Measurements from ENCODE around the gene C1QTNF5. TPM values are rescaled to one million over a fixed set of nuclear protein-coding genes. Genes with fewer than 3 reads are reported as not detected.

C1QTNF5 gene
- total and polyA plus RNA-seq, 5 donors from 2014 or later, result not detected

DNA sequence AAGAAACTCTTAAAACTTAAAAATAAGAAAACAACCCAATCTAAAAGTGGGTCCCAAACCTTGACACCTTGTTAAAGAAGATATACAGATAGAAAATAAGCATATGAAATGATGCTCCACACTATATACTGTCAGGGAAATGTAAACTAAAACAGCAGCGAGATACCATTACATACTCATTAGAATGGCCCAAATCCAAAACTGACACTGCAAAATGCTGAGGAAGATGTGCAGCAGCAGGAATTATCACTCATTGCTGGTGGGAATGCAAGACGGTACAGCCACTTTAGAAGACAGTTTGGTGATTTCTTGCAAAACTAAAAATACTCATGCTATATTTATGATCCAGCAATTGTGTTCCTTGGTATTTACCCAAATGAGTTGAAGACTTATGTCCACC, 11.4 kb downstream of the C1QTNF5 start:
- no peak for DNase-seq
- H3K27ac Mint-ChIP-seq, result no peak overlapping the region
- Histone ChIP-seq H3K27me3 (ENCODE audit: control insufficient read depth, insufficient read depth, low read length) (peaks cover 4% of the 10 kb centered on the region), H3K9me3 (ENCODE audit: control insufficient read depth in 2 of 2, low read length in 2 of 2) (no peaks in the 10 kb centered on the region), H3K27ac (ENCODE audit: insufficient read depth, low read length, poor library complexity, severe bottlenecking) (no peak overlapping the region), H3K36me3 (ENCODE audit: control insufficient read depth, insufficient read depth, low read length) (no peaks in the 10 kb centered on the region), H3K4me1 (ENCODE audit: control insufficient read depth, insufficient read depth, low read length, poor library complexity, severe bottlenecking) (peaks cover 6% of the 10 kb centered on the region), H3K4me3 (ENCODE audit: low read depth, low read length) (no peak overlapping the region)
- H3K36me3 Mint-ChIP-seq, result no peaks in the 10 kb centered on the region
- ATAC-seq (ENCODE audit: low read depth in 2 of 2), result no peak
- H3K4me3 Mint-ChIP-seq, result peak overlapping the region in 1 of 4 donors; percentile 2
- H3K9me3 Mint-ChIP-seq, result no peaks in the 10 kb centered on the region
- H3K27me3 Mint-ChIP-seq, result peaks cover 32% of the 10 kb centered on the region
- peaks cover 4 to 14% (median 7%) of the 10 kb centered on the region in 4 donors for H3K4me1 Mint-ChIP-seq

- Mint-ChIP-seq H3K9me3 (no peaks in the 10 kb centered on the region), H3K27ac (no peak overlapping the region), H3K36me3 (no peaks in the 10 kb centered on the region), H3K4me3 (peak overlapping the region in 2 of 4 donors; percentile 60 to 72), H3K4me1 (peaks cover 5 to 22% (median 12%) of the 10 kb centered on the region in 4 donors), H3K27me3 (peaks cover 7% of the 10 kb centered on the region)
- DNase-seq (no peak), ATAC-seq (ENCODE audit: low read depth in 2 of 2) (no peak)
- H3K4me3 ChIP-seq (ENCODE audit: low read depth, low read length), result no peak overlapping the region
- H3K27me3 ChIP-seq (ENCODE audit: control insufficient read depth, insufficient read depth, low read length), result no peaks in the 10 kb centered on the region
- H3K27ac ChIP-seq (ENCODE audit: insufficient read depth, low read length, poor library complexity, severe bottlenecking), result no peak overlapping the region
- H3K36me3 ChIP-seq (ENCODE audit: control insufficient read depth, insufficient read depth, low read length), result no peaks in the 10 kb centered on the region
- no peaks in the 10 kb centered on the region for H3K9me3 ChIP-seq (ENCODE audit: control insufficient read depth in 2 of 2, low read length in 2 of 2)
- peaks cover 19% of the 10 kb centered on the region for H3K4me1 ChIP-seq (ENCODE audit: control insufficient read depth, insufficient read depth, low read length, poor library complexity, severe bottlenecking)
These were observed 16.5 kb downstream of the C1QTNF5 start for GRCh38 chr11:119324189-119324588.

GRCh38 chr11:119323532-119324033, 17.1 kb downstream of the C1QTNF5 start:
- peak in 1 of 2 donors; percentile 44 for ATAC-seq (ENCODE audit: low read depth in 2 of 2)
- H3K36me3 Mint-ChIP-seq, result no peaks in the 10 kb centered on the region
- Histone ChIP-seq H3K4me1 (ENCODE audit: control insufficient read depth, insufficient read depth, low read length, poor library complexity, severe bottlenecking) (peaks cover 25% of the 10 kb centered on the region), H3K36me3 (ENCODE audit: control insufficient read depth, insufficient read depth, low read length) (no peaks in the 10 kb centered on the region), H3K9me3 (ENCODE audit: control insufficient read depth in 2 of 2, low read length in 2 of 2) (no peaks in the 10 kb centered on the region), H3K27ac (ENCODE audit: insufficient read depth, low read length, poor library complexity, severe bottlenecking) (no peak overlapping the region), H3K4me3 (ENCODE audit: low read depth, low read length) (no peak overlapping the region), H3K27me3 (ENCODE audit: control insufficient read depth, insufficient read depth, low read length) (no peaks in the 10 kb centered on the region)
- peaks cover 5 to 27% (median 15%) of the 10 kb centered on the region in 4 donors for H3K4me1 Mint-ChIP-seq
- DNase-seq, result peak; percentile 65 to 74 (median 71)
- H3K27ac Mint-ChIP-seq, result peak overlapping the region in 1 of 3 donors; percentile 24
- peaks cover 10% of the 10 kb centered on the region for H3K27me3 Mint-ChIP-seq
- H3K4me3 Mint-ChIP-seq, result peak overlapping the region in 3 of 4 donors; percentile 43 to 87 (median 63)
- no peaks in the 10 kb centered on the region for H3K9me3 Mint-ChIP-seq

- H3K36me3 ChIP-seq (ENCODE audit: control insufficient read depth, insufficient read depth, low read length), result no peaks in the 10 kb centered on the region
- peaks cover 31% of the 10 kb centered on the region for H3K4me1 ChIP-seq (ENCODE audit: control insufficient read depth, insufficient read depth, low read length, poor library complexity, severe bottlenecking)
- ATAC-seq (ENCODE audit: low read depth in 2 of 2), result no peak
- Mint-ChIP-seq H3K27ac (no peak overlapping the region), H3K4me3 (peak overlapping the region in 2 of 4 donors; percentile 53 to 87), H3K9me3 (no peaks in the 10 kb centered on the region), H3K36me3 (no peaks in the 10 kb centered on the region), H3K4me1 (peaks cover 5 to 30% (median 16%) of the 10 kb centered on the region in 4 donors), H3K27me3 (peaks cover 13% of the 10 kb centered on the region)
- no peak overlapping the region for H3K4me3 ChIP-seq (ENCODE audit: low read depth, low read length)
- H3K27me3 ChIP-seq (ENCODE audit: control insufficient read depth, insufficient read depth, low read length), result no peaks in the 10 kb centered on the region
- H3K27ac ChIP-seq (ENCODE audit: insufficient read depth, low read length, poor library complexity, severe bottlenecking), result no peak overlapping the region
- DNase-seq, result no peak
- H3K9me3 ChIP-seq (ENCODE audit: control insufficient read depth in 2 of 2, low read length in 2 of 2), result no peaks in the 10 kb centered on the region
These were observed 17.7 kb downstream of the C1QTNF5 start for GRCh38 chr11:119322921-119323531.

- Histone ChIP-seq H3K4me3 (ENCODE audit: low read depth, low read length) (no peak overlapping the region), H3K9me3 (ENCODE audit: control insufficient read depth in 2 of 2, low read length in 2 of 2) (no peaks in the 10 kb centered on the region), H3K4me1 (ENCODE audit: control insufficient read depth, insufficient read depth, low read length, poor library complexity, severe bottlenecking) (peaks cover 34% of the 10 kb centered on the region), H3K27ac (ENCODE audit: insufficient read depth, low read length, poor library complexity, severe bottlenecking) (no peak overlapping the region), H3K27me3 (ENCODE audit: control insufficient read depth, insufficient read depth, low read length) (no peaks in the 10 kb centered on the region), H3K36me3 (ENCODE audit: control insufficient read depth, insufficient read depth, low read length) (no peaks in the 10 kb centered on the region)
- no peaks in the 10 kb centered on the region for H3K9me3 Mint-ChIP-seq
- peaks cover 5 to 32% (median 16%) of the 10 kb centered on the region in 4 donors for H3K4me1 Mint-ChIP-seq
- ATAC-seq (ENCODE audit: low read depth in 2 of 2), result no peak
- H3K36me3 Mint-ChIP-seq, result no peaks in the 10 kb centered on the region
- peaks cover 17% of the 10 kb centered on the region for H3K27me3 Mint-ChIP-seq
- no peak overlapping the region for H3K27ac Mint-ChIP-seq
- no peak for DNase-seq
- peak overlapping the region in 3 of 4 donors; percentile 53 to 85 (median 74) for H3K4me3 Mint-ChIP-seq
These were observed 18.3 kb downstream of the C1QTNF5 start for GRCh38 chr11:119322360-119322739.

GRCh38 chr11:119320776-119321524, 19.7 kb downstream of the C1QTNF5 start:
- Mint-ChIP-seq H3K36me3 (no peaks in the 10 kb centered on the region), H3K27ac (peak overlapping the region; percentile 10 to 83 (median 69)), H3K4me3 (peak overlapping the region; percentile 85 to 95 (median 87)), H3K9me3 (no peaks in the 10 kb centered on the region), H3K27me3 (peaks cover 18% of the 10 kb centered on the region), H3K4me1 (peaks cover 5 to 35% (median 16%) of the 10 kb centered on the region in 4 donors)
- Histone ChIP-seq H3K9me3 (ENCODE audit: control insufficient read depth in 2 of 2, low read length in 2 of 2) (no peaks in the 10 kb centered on the region), H3K36me3 (ENCODE audit: control insufficient read depth, insufficient read depth, low read length) (no peaks in the 10 kb centered on the region), H3K4me3 (ENCODE audit: low read depth, low read length) (peak overlapping the region; percentile 72), H3K4me1 (ENCODE audit: control insufficient read depth, insufficient read depth, low read length, poor library complexity, severe bottlenecking) (peaks cover 46% of the 10 kb centered on the region), H3K27me3 (ENCODE audit: control insufficient read depth, insufficient read depth, low read length) (no peaks in the 10 kb centered on the region), H3K27ac (ENCODE audit: insufficient read depth, low read length, poor library complexity, severe bottlenecking) (peak overlapping the region; percentile 33)
- DNase-seq (peak; percentile 32 to 82 (median 55)), ATAC-seq (ENCODE audit: low read depth in 2 of 2) (peak; percentile 55 to 64)

DNA sequence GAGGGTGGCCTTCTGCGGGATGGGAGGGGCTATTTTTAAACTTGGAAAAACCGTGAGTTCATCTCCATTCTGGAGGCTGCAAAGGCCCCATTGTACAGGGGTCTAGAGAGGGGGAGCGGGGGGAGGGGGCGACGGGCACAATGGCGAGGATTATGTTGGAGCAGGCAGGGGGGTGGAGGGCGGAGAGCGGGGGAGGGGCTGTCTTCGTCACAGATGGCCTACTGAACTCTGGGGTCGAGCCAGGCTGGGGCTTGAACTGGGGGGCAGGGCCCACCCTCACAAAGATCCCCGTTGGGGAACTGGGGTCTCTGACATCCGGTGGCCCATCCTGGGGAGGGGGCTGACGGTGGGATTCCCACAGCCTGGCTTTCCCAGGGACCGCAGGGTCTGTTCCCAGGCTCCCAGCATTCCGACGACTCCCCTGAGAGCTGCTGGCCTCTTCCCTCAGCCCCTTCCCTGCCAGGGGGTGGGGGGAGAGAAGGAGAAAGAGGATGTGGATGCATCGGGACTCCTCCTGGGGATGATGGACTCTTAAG, 20.4 kb downstream of the C1QTNF5 start:
- peaks cover 52% of the 10 kb centered on the region for H3K4me1 ChIP-seq (ENCODE audit: control insufficient read depth, insufficient read depth, low read length, poor library complexity, severe bottlenecking)

More for the DNA sequence above, 20.4 kb downstream of the C1QTNF5 start:
- Mint-ChIP-seq H3K4me1 (peaks cover 5 to 41% (median 16%) of the 10 kb centered on the region in 4 donors), H3K27me3 (peaks cover 18% of the 10 kb centered on the region), H3K4me3 (peak overlapping the region in 3 of 4 donors; percentile 80 to 97 (median 83)), H3K9me3 (no peaks in the 10 kb centered on the region), H3K27ac (peak overlapping the region in 1 of 3 donors; percentile 38), H3K36me3 (no peaks in the 10 kb centered on the region)
- no peaks in the 10 kb centered on the region for H3K9me3 ChIP-seq (ENCODE audit: control insufficient read depth in 2 of 2, low read length in 2 of 2)
- H3K4me3 ChIP-seq (ENCODE audit: low read depth, low read length), result no peak overlapping the region
- no peaks in the 10 kb centered on the region for H3K27me3 ChIP-seq (ENCODE audit: control insufficient read depth, insufficient read depth, low read length)
- DNase-seq (no peak), ATAC-seq (ENCODE audit: low read depth in 2 of 2) (no peak)
- H3K36me3 ChIP-seq (ENCODE audit: control insufficient read depth, insufficient read depth, low read length), result no peaks in the 10 kb centered on the region
- peak overlapping the region; percentile 55 for H3K27ac ChIP-seq (ENCODE audit: insufficient read depth, low read length, poor library complexity, severe bottlenecking)
